Caco-2 (cell line): ENCODE results near the gene LHFPL3. TPM values are rescaled to one million over a fixed set of nuclear protein-coding genes. Genes with fewer than 3 reads are reported as not detected.
"Not testable (repeated sequence)": the region's sequence is repeated elsewhere in the genome, so short reads cannot be mapped to it uniquely, and the experiment has no call there.

Experiments
- BruUV-seq: library from RNA; stranded (reverse); fragments of 400-500 nt; replicated peaks from 2 replicates; lab custom pipeline; 2021; lab: Mats Ljungman, UMichigan
- CTCF ChIA-PET: fragments of 300-600 bp; sonication (Branson Sonifier 250); formaldehyde crosslinking; loops from one replicate; lab custom pipeline; 2022; ENCODE audit warnings: antibody characterized with exemption; lab: Charles Lee
- POLR2A ChIA-PET: fragments of 300-600 bp; sonication (Branson Sonifier 250); formaldehyde crosslinking; loops from one replicate; lab custom pipeline; 2022; ENCODE audit warnings: antibody characterized with exemption; lab: Charles Lee
- DNase-seq, 2 experiments: peaks; one replicate each; pipeline versions ENCODE4 v3.0.0 to v3.0.0-alpha.2; 2020 to 2022
- H3K27me3 ChIP-seq: replicated peaks from 2 replicates; pipeline ENCODE4 v1.6.0; 2011; ENCODE audit warnings: low read length; ENCODE audit not compliant: control insufficient read depth, insufficient read depth
- H3K36me3 ChIP-seq: 2 replicates; pipeline ENCODE4 v1.5.1; 2011; ENCODE audit warnings: low read length; ENCODE audit not compliant: control insufficient read depth, insufficient read depth
- H3K4me1 ChIP-seq: fragments of 250-450 bp; sonication (Bioruptor Pico); 2 replicates; pipeline ENCODE4 v1.5.1; 2020; ENCODE audit warnings: mild to moderate bottlenecking
- H3K4me3 ChIP-seq: 2 replicates; pipeline ENCODE4 v1.5.1; 2011; ENCODE audit warnings: low read depth, mild to moderate bottlenecking, control low read depth, low read length
- H3K9me3 ChIP-seq: fragments of 250-450 bp; sonication (Bioruptor Pico); 2 replicates; pipeline ENCODE4 v1.5.1; 2020; ENCODE audit warnings: mild to moderate bottlenecking, moderate library complexity
- H3K27ac Mint-ChIP-seq: one replicate; pipeline ENCODE4 v1.8.0; 2022; ENCODE audit warnings: mixed read lengths; ENCODE audit not compliant: unreplicated experiment
- H3K27me3 Mint-ChIP-seq: one replicate; pipeline ENCODE4 v1.8.0; 2022; ENCODE audit warnings: mixed read lengths; ENCODE audit not compliant: insufficient read depth, unreplicated experiment
- H3K36me3 Mint-ChIP-seq: one replicate; pipeline ENCODE4 v1.8.0; 2022; ENCODE audit warnings: mild to moderate bottlenecking, mixed read lengths; ENCODE audit not compliant: insufficient read depth, unreplicated experiment
- H3K4me1 Mint-ChIP-seq: one replicate; pipeline ENCODE4 v1.8.0; 2022; ENCODE audit warnings: low read depth, mixed read lengths; ENCODE audit not compliant: unreplicated experiment
- H3K4me3 Mint-ChIP-seq: one replicate; pipeline ENCODE4 v1.8.0; 2022; ENCODE audit warnings: mild to moderate bottlenecking, moderate library complexity, mixed read lengths; ENCODE audit not compliant: unreplicated experiment
- H3K9me3 Mint-ChIP-seq: one replicate; pipeline ENCODE4 v1.8.0; 2022; ENCODE audit warnings: mixed read lengths; ENCODE audit not compliant: unreplicated experiment
- intact Hi-C: fragments of 100-400 bp; cut with micrococcal nuclease; formaldehyde crosslinking; loops from one replicate; pipeline ENCODE4 v1.10.0; 2022; ENCODE audit not compliant: unreplicated experiment
- total RNA-seq: library from RNA; stranded (reverse); gene quantifications from 2 replicates; pipeline ENCODE4 v1.2.3, GENCODE V29; 2022
- TF ChIP-seq, protein P1 (sequence below), 2 experiments: fragments of 200-600 bp in 1 of 2; IDR thresholded peaks; 1 replicate in 1 of 2; 2 replicates in 1 of 2; pipeline versions ENCODE4 v1.5.1 to v1.8.0; 2011 to 2022; ENCODE audit warnings: antibody characterized with exemption in 1 of 2, control low read depth in 1 of 2, inconsistent platforms in 1 of 2, low read depth in 1 of 2, low read length in 1 of 2, mild to moderate bottlenecking in 1 of 2, moderate library complexity in 1 of 2; ENCODE audit not compliant: insufficient read depth in 1 of 2, severe bottlenecking in 1 of 2, unreplicated experiment in 1 of 2

LHFPL3 gene
- total RNA-seq, 1 experiment from 2014 or later, result not detected

DNA sequence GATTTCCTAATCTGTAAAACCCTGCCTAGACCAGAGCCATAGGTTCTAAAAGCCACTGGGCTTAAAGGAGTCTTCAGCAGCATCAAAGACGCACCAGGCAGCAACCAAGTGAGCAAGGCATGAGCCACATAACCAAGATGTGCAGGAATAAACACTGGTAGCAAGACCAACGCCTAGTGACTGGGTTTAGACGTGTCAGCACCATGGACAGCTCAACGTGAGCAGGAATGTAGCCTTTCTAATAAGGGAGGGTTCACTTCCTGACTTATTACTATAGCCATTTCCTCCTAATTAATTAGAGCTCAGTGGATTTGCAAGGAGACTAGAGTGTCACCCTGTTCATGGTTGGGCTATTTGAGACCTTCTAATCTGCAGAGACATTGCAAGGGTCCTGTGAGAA lies 223.7 kb downstream of the LHFPL3 start:
- CTCF ChIA-PET, result no interaction called here
- H3K36me3 ChIP-seq, result no peaks in the 10 kb centered on the region
- Mint-ChIP-seq H3K27ac (no peak overlapping the region), H3K27me3 (no peaks in the 10 kb centered on the region), H3K4me3 (no peak overlapping the region), H3K36me3 (no peaks in the 10 kb centered on the region), H3K9me3 (peaks cover 29% of the 10 kb centered on the region), H3K4me1 (no peaks in the 10 kb centered on the region)
- DNase-seq, result peak; percentile 53 to 65
- BruUV-seq, result no TSS peak
- H3K4me1 ChIP-seq, result no peaks in the 10 kb centered on the region
- H3K27me3 ChIP-seq, result no peaks in the 10 kb centered on the region
- POLR2A ChIA-PET, result no interaction called here
- intact Hi-C loops, result no loop called here
- no peak overlapping the region for H3K4me3 ChIP-seq
- no peaks in the 10 kb centered on the region for H3K9me3 ChIP-seq
- TF ChIP-seq, protein P1, sequence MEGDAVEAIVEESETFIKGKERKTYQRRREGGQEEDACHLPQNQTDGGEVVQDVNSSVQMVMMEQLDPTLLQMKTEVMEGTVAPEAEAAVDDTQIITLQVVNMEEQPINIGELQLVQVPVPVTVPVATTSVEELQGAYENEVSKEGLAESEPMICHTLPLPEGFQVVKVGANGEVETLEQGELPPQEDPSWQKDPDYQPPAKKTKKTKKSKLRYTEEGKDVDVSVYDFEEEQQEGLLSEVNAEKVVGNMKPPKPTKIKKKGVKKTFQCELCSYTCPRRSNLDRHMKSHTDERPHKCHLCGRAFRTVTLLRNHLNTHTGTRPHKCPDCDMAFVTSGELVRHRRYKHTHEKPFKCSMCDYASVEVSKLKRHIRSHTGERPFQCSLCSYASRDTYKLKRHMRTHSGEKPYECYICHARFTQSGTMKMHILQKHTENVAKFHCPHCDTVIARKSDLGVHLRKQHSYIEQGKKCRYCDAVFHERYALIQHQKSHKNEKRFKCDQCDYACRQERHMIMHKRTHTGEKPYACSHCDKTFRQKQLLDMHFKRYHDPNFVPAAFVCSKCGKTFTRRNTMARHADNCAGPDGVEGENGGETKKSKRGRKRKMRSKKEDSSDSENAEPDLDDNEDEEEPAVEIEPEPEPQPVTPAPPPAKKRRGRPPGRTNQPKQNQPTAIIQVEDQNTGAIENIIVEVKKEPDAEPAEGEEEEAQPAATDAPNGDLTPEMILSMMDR (IDR thresholded peaks at IDR 0.05; ENCODE audit: insufficient read depth in 1 of 2, low read depth in 1 of 2, low read length in 1 of 2, severe bottlenecking in 1 of 2, unreplicated experiment in 1 of 2), result no peak

DNA sequence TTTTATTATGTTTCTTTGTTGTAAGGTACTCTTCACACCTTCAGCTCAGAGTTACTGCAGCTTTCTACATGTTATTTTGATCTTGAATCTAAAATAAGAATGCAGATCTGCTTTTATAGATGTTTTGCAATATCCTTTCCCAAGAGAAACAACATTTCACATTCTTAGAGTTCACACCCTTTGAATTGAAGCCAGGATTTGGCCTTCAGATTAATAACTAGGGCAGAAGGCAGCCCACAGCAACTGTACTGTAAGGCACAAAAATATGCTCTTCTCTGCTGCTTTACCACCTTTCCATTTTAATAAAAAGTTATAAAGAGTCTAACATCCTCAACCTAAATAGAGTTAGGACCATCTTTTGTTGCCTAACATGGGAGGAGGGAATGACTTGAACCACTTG lies 224.7 kb downstream of the LHFPL3 start:
- Mint-ChIP-seq H3K36me3 (no peaks in the 10 kb centered on the region), H3K27ac (no peak overlapping the region), H3K27me3 (no peaks in the 10 kb centered on the region), H3K4me3 (no peak overlapping the region), H3K9me3 (peaks cover 33% of the 10 kb centered on the region), H3K4me1 (no peaks in the 10 kb centered on the region)
- H3K27me3 ChIP-seq, result no peaks in the 10 kb centered on the region
- no peaks in the 10 kb centered on the region for H3K4me1 ChIP-seq
- H3K36me3 ChIP-seq, result no peaks in the 10 kb centered on the region
- POLR2A ChIA-PET, result no interaction called here
- H3K9me3 ChIP-seq, result no peaks in the 10 kb centered on the region
- DNase-seq, result no peak
- CTCF ChIA-PET, result no interaction called here
- TF ChIP-seq, protein P1 (IDR thresholded peaks at IDR 0.05; ENCODE audit: insufficient read depth in 1 of 2, low read depth in 1 of 2, low read length in 1 of 2, severe bottlenecking in 1 of 2, unreplicated experiment in 1 of 2), result no peak
- H3K4me3 ChIP-seq, result no peak overlapping the region
- intact Hi-C loops, result no loop called here
- BruUV-seq, result no TSS peak

DNA sequence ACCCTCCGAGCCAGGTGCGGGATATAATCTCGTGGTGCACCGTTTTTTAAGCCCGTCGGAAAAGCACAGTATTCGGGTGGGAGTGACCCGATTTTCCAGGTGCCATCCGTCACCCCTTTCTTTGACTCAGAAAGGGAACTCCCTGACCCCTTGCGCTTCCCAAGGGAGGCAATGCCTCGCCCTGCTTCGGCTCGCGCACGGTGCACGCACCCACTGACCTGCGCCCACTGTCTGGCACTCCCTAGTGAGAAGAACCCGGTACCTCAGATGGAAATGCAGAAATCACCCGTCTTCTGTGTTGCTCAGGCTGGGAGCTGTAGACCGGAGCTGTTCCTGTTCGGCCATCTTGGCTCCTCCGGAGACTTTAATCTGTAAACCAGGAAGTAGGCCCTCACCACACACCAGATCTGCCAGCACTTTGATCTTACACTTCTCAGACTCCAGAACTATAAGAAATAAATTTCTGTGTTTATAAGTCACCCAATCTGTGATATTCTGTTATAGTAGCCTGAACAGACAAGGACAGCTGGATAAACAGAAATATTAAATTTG lies 235.0 kb downstream of the LHFPL3 start:
- H3K36me3 ChIP-seq, DNase-seq, H3K9me3 ChIP-seq, BruUV-seq, H3K27me3 ChIP-seq, H3K4me1 ChIP-seq, H3K4me3 Mint-ChIP-seq, intact Hi-C loops, H3K9me3 Mint-ChIP-seq, H3K27me3 Mint-ChIP-seq, H3K36me3 Mint-ChIP-seq, H3K4me1 Mint-ChIP-seq, H3K27ac Mint-ChIP-seq, POLR2A ChIA-PET, CTCF ChIA-PET, H3K4me3 ChIP-seq: not testable (repeated sequence)

DNA sequence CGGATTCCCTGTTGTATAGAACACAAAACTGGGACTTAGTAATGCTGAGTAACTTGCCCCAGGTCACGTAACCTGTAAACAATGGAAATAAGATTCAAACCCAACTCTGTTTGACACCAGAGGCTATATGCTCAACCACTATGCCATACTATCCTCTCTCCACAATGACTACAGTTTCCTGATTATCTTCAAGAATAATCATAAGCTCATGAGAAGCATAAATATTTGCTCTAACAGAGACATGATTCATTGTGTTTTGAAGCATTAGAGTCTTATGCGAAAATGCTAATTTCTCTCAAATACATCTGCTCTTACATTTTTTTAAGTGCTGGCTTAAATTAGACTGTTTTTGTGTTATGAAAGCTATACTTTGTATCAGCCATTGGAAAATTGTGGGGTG lies 241.3 kb downstream of the LHFPL3 start:
- Histone ChIP-seq H3K36me3 (no peaks in the 10 kb centered on the region), H3K27me3 (no peaks in the 10 kb centered on the region), H3K9me3 (no peaks in the 10 kb centered on the region), H3K4me3 (no peak overlapping the region), H3K4me1 (no peaks in the 10 kb centered on the region)
- POLR2A ChIA-PET, result no interaction called here
- Mint-ChIP-seq H3K4me3 (no peak overlapping the region), H3K9me3 (no peaks in the 10 kb centered on the region), H3K36me3 (no peaks in the 10 kb centered on the region), H3K27ac (no peak overlapping the region), H3K4me1 (no peaks in the 10 kb centered on the region), H3K27me3 (peaks cover 22% of the 10 kb centered on the region)
- no TSS peak for BruUV-seq
- TF ChIP-seq, protein P1 (IDR thresholded peaks at IDR 0.05; ENCODE audit: insufficient read depth in 1 of 2, low read depth in 1 of 2, low read length in 1 of 2, severe bottlenecking in 1 of 2, unreplicated experiment in 1 of 2), result no peak
- DNase-seq, result no peak
- intact Hi-C loops, result no loop called here
- CTCF ChIA-PET, result no interaction called here
